Chondrocyte (in vitro differentiated cells): ENCODE measurements around the gene ACSL5. TPM values are rescaled to one million over a fixed set of nuclear protein-coding genes. Genes with fewer than 3 reads are reported as not detected.
"Not testable (repeated sequence)": the region's sequence is repeated elsewhere in the genome, so short reads cannot be mapped to it uniquely, and the experiment has no call there.

ENCODE experiments used
- DNase-seq: peaks from one replicate; pipeline ENCODE4 v3.0.0; 2021; ENCODE audit warnings: mixed read lengths, low spot score
- H3K27ac Mint-ChIP-seq: one replicate; pipeline ENCODE4 v1.8.0; 2021; ENCODE audit warnings: mild to moderate bottlenecking, moderate library complexity, mixed read lengths; ENCODE audit not compliant: unreplicated experiment
- H3K27me3 Mint-ChIP-seq: 2 replicates; pipeline ENCODE4 v1.8.0; 2021; ENCODE audit warnings: low read depth, mixed read lengths
- H3K36me3 Mint-ChIP-seq: 2 replicates; pipeline ENCODE4 v1.8.0; 2021; ENCODE audit warnings: low read depth, mixed read lengths
- H3K4me1 Mint-ChIP-seq: 2 replicates; pipeline ENCODE4 v1.8.0; 2021; ENCODE audit warnings: low read depth, mild to moderate bottlenecking, mixed read lengths
- H3K4me3 Mint-ChIP-seq: one replicate; pipeline ENCODE4 v1.8.0; 2021; ENCODE audit warnings: mild to moderate bottlenecking, moderate library complexity, mixed read lengths; ENCODE audit not compliant: unreplicated experiment
- H3K9me3 Mint-ChIP-seq: 2 replicates; pipeline ENCODE4 v1.8.0; 2021; ENCODE audit warnings: low read depth, mixed read lengths
- total RNA-seq: library from RNA; stranded (reverse); gene quantifications from 3 replicates; pipeline ENCODE4 v1.2.1, GENCODE V29; 2021
- TF ChIP-seq, protein P1 (sequence below): fragments of 200-600 bp; sonication (generic); IDR thresholded peaks from 2 replicates; pipeline ENCODE4 v1.5.0; 2021; ENCODE audit warnings: antibody characterized with exemption, mild to moderate bottlenecking, moderate library complexity

Gene ACSL5
- total RNA-seq, 1 donor from 2014 or later: 0.27 TPM

DNA sequence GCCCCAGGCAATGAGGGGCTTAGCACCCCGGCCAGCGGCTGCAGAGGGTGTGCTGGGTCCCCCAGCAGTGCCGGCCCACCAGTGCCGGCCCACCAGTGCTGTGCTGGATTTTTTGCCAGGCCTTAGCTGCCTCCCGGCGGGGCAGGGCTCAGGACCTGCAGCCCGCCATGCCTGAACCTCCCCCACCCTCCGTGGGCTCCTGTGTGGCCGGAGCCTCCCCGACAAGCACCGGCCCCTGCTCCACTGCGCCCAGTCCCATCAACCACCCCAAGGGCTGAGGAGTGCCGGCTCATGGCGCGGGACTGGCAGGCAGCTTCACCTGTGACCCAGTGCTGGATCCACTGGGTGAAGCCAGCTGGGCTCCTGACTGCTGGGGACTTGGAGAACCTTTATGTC lies 3.5 kb upstream of the ACSL5 start:
- Mint-ChIP-seq H3K27me3 (no peaks in the 10 kb centered on the region), H3K36me3 (no peaks in the 10 kb centered on the region), H3K4me3 (no peak overlapping the region), H3K4me1 (peaks cover 11% of the 10 kb centered on the region), H3K9me3 (no peaks in the 10 kb centered on the region), H3K27ac (no peak overlapping the region)
- no peak for DNase-seq
- TF ChIP-seq, protein P1, sequence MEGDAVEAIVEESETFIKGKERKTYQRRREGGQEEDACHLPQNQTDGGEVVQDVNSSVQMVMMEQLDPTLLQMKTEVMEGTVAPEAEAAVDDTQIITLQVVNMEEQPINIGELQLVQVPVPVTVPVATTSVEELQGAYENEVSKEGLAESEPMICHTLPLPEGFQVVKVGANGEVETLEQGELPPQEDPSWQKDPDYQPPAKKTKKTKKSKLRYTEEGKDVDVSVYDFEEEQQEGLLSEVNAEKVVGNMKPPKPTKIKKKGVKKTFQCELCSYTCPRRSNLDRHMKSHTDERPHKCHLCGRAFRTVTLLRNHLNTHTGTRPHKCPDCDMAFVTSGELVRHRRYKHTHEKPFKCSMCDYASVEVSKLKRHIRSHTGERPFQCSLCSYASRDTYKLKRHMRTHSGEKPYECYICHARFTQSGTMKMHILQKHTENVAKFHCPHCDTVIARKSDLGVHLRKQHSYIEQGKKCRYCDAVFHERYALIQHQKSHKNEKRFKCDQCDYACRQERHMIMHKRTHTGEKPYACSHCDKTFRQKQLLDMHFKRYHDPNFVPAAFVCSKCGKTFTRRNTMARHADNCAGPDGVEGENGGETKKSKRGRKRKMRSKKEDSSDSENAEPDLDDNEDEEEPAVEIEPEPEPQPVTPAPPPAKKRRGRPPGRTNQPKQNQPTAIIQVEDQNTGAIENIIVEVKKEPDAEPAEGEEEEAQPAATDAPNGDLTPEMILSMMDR: no peak

DNA sequence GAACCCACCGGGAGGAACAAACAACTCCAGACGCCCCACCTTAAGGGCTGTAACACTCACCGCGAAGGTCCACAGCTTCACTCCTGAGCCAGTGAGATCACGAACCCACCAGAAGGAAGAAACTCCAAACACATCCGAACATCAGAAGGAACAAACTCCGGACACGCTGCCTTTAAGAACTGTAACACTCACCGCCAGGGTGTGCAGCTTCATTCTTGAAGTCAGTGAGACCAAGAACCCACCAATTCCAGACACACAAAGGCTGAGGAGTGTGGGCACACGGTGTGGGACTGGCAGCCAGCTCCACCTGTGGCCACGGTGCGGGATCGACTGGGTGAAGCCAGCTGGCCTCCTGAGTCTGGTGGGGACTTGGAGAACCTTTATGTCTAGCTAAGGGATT lies 2.6 kb upstream of the ACSL5 start:
- not testable (repeated sequence) for H3K36me3 Mint-ChIP-seq, H3K4me3 Mint-ChIP-seq, H3K27me3 Mint-ChIP-seq, DNase-seq, H3K9me3 Mint-ChIP-seq, H3K27ac Mint-ChIP-seq
- peaks cover 19% of the 10 kb centered on the region for H3K4me1 Mint-ChIP-seq

DNA sequence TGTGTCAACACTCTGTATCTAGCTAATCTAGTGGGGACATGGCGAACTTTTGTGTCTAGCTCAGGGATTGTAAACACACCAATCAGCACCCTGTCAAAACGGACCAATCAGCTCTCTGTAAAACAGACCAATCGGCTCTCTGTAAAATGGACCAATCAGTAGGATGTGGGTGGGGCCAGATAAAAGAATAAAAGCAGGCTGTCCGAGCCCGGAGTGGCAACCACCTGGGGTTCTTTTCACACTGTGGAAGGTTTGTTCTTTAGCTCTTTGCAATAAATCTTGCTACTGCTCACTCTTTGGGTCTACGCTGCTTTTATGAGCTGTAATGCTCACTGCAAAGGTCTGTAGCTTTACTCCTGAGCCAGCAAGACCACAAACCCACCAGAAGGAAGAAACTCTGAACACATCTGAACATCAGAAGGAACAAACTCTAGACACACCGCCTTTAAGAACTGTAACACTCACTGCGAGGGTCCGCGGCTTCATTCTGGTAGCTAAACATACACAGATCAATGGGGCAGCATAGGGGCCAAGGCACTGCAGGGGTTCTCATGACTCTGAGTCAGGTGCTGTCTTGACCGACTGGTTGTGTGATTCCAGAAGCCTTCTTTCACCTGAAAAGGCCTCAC lies 1.6 kb upstream of the ACSL5 start:
- not testable (repeated sequence) for H3K4me3 Mint-ChIP-seq, H3K36me3 Mint-ChIP-seq, H3K9me3 Mint-ChIP-seq, H3K27ac Mint-ChIP-seq, DNase-seq, H3K27me3 Mint-ChIP-seq
- H3K4me1 Mint-ChIP-seq: peaks cover 19% of the 10 kb centered on the region

- Mint-ChIP-seq H3K36me3 (no peaks in the 10 kb centered on the region), H3K4me3 (no peak overlapping the region), H3K27ac (peak overlapping the region; percentile 80), H3K4me1 (peaks cover 19% of the 10 kb centered on the region), H3K27me3 (no peaks in the 10 kb centered on the region), H3K9me3 (no peaks in the 10 kb centered on the region)
- TF ChIP-seq, protein P1: no peak
- no peak for DNase-seq
Measured at GRCh38 chr10:112374724-112375541, 1.0 kb downstream of the ACSL5 start.

GRCh38 chr10:112375721-112376395 lies 1.9 kb downstream of the ACSL5 start:
- peak overlapping the region; percentile 28 for H3K4me3 Mint-ChIP-seq
- peak overlapping the region; percentile 80 for H3K27ac Mint-ChIP-seq
- no peak for DNase-seq
- no peaks in the 10 kb centered on the region for H3K9me3 Mint-ChIP-seq
- TF ChIP-seq, protein P1: no peak
- H3K4me1 Mint-ChIP-seq: peaks cover 19% of the 10 kb centered on the region
- H3K36me3 Mint-ChIP-seq: no peaks in the 10 kb centered on the region
- no peaks in the 10 kb centered on the region for H3K27me3 Mint-ChIP-seq

DNA sequence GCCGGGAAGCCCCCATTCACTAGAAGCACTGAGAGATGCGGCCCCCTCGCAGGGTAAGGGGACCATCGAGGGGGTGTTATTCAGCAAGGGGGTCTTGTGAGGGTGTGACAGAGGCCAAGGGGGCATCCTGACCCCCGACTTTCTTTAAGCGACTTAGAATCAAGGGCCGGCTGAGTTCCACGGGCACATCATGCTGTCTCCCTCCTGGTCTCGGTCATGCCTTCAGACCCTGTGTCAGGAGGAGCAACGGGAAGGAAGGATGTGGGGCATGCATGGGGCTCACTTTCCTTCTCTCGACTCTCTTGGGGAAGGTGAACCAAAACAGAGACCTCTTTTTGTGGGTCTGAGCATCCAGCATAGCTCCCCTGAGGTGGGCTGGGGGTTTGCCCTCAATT lies 2.5 kb downstream of the ACSL5 start:
- no peak for DNase-seq
- Mint-ChIP-seq H3K9me3 (no peaks in the 10 kb centered on the region), H3K27ac (peak overlapping the region; percentile 61), H3K4me3 (no peak overlapping the region), H3K27me3 (no peaks in the 10 kb centered on the region), H3K4me1 (peaks cover 19% of the 10 kb centered on the region), H3K36me3 (no peaks in the 10 kb centered on the region)
- TF ChIP-seq, protein P1: no peak

DNA sequence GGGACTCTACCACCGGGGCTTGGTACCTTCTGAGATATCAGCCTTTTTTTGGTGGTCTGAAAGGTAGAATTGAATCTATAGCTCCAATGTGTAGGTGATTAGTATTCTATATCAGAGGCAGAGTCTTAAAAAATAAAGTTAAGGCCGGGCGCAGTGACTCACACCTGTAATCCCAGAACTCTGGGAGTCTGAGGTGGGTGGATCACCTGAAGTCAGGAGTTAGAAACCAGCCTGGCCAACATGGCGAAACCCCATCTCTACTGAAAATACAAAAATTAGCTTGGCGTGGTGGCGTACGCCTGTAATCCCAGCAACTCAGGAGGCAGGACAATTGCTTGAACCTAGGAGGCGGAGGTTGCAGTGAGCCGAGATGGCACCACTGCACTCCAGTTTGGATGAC lies 3.2 kb downstream of the ACSL5 start:
- not testable (repeated sequence) for H3K36me3 Mint-ChIP-seq, H3K27me3 Mint-ChIP-seq, H3K27ac Mint-ChIP-seq, H3K4me3 Mint-ChIP-seq, DNase-seq, H3K9me3 Mint-ChIP-seq
- peaks cover 19% of the 10 kb centered on the region for H3K4me1 Mint-ChIP-seq
